RWPE2 (cell line): Measurements from ENCODE around the gene SLC17A9.
A peak's percentile ranks its signal among the peaks of the same experiment; 100 is the strongest.

Source experiments
- ATAC-seq: fragments of 200-7000 bp; cut with Tn5 transposase; 3 replicates; pipeline ENCODE4 v1.9.1; 2021; ENCODE audit warnings: low read depth
- DNase-seq: peaks from one replicate; pipeline ENCODE4 v3.0.0-alpha.2; 2020; ENCODE audit warnings: low spot score
- H3K27ac ChIP-seq: fragments of 450-650 bp; 2 replicates; pipeline ENCODE4 v1.5.1; 2017; ENCODE audit warnings: mild to moderate bottlenecking; ENCODE audit not compliant: poor library complexity, severe bottlenecking
- H3K27me3 ChIP-seq: fragments of 250-450 bp; sonication (Bioruptor Pico); 2 replicates; pipeline ENCODE4 v1.5.1; 2021; ENCODE audit warnings: mild to moderate bottlenecking, moderate library complexity; ENCODE audit not compliant: insufficient read depth, poor library complexity, severe bottlenecking
- H3K36me3 ChIP-seq: fragments of 250-450 bp; sonication (Bioruptor Pico); 2 replicates; pipeline ENCODE4 v1.5.1; 2020; ENCODE audit warnings: low read depth, mild to moderate bottlenecking, moderate library complexity
- H3K4me1 ChIP-seq: fragments of 250-450 bp; sonication (Bioruptor Pico); 2 replicates; pipeline ENCODE4 v1.5.1; 2021; ENCODE audit warnings: mild to moderate bottlenecking, moderate library complexity; ENCODE audit not compliant: insufficient read depth, poor library complexity, severe bottlenecking
- H3K4me3 ChIP-seq: fragments of 250-450 bp; sonication (Bioruptor Pico); 2 replicates; pipeline ENCODE4 v1.5.1; 2021; ENCODE audit warnings: mild to moderate bottlenecking, moderate library complexity; ENCODE audit not compliant: severe bottlenecking
- H3K9me3 ChIP-seq: fragments of 250-450 bp; sonication (Bioruptor Pico); 2 replicates; pipeline ENCODE4 v1.5.1; 2021; ENCODE audit warnings: mild to moderate bottlenecking, moderate library complexity; ENCODE audit not compliant: severe bottlenecking
- TF ChIP-seq, protein P1 (sequence below): fragments of 450-650 bp; IDR thresholded peaks from one replicate; pipeline ENCODE4 v1.5.1; 2017; ENCODE audit warnings: mild to moderate bottlenecking, moderate library complexity; ENCODE audit not compliant: poor library complexity, severe bottlenecking

Gene SLC17A9

DNA sequence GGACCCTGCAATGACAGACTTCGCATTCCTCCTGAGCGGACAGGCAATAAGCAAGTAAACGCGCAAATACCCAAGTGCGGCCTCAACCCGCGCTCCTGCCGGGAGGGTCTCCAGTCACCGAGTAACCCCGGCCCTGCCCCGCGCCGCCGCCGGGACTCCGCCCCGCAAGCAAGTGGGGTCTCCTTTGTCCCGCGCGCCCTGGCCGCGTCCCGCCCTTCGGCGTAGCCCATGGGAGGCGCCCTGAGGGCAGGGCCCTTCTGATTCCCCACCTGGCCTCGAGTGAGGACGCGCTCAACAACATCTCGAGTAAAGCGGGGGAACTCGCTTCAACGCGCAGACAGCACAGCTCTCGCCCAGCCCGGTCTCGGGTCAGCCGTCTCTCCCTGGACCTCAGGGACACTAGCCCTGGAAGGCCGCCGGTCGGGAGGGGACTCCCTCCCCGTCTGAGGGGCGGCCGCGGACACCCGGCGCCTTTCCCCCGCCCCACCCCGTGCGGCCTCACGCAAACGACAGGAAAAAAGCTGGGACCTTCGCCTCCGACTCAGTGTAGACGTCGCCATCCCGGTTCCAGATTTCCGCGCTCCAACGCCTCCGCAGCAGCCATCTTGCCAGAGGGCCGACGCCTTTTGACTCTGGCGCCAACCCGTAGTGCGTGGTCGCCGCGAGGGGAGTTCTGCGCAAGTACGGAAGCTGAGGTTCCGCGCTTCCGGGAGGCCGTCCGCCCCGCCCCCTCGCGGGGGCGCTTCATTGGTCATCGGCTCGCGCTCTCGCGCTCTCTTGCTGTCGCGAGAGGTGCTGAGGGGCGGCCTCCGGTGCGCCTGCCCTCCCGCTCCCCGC, 15.0 kb upstream of the SLC17A9 start:
- no peaks in the 10 kb centered on the region for H3K27me3 ChIP-seq
- peaks cover 64% of the 10 kb centered on the region for H3K36me3 ChIP-seq
- peak overlapping the region; percentile 70 for H3K27ac ChIP-seq
- TF ChIP-seq, protein P1, sequence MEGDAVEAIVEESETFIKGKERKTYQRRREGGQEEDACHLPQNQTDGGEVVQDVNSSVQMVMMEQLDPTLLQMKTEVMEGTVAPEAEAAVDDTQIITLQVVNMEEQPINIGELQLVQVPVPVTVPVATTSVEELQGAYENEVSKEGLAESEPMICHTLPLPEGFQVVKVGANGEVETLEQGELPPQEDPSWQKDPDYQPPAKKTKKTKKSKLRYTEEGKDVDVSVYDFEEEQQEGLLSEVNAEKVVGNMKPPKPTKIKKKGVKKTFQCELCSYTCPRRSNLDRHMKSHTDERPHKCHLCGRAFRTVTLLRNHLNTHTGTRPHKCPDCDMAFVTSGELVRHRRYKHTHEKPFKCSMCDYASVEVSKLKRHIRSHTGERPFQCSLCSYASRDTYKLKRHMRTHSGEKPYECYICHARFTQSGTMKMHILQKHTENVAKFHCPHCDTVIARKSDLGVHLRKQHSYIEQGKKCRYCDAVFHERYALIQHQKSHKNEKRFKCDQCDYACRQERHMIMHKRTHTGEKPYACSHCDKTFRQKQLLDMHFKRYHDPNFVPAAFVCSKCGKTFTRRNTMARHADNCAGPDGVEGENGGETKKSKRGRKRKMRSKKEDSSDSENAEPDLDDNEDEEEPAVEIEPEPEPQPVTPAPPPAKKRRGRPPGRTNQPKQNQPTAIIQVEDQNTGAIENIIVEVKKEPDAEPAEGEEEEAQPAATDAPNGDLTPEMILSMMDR, result no peak
- no peaks in the 10 kb centered on the region for H3K9me3 ChIP-seq
- peak overlapping the region; percentile 85 for H3K4me3 ChIP-seq
- ATAC-seq, result peak; percentile 78
- H3K4me1 ChIP-seq, result peaks cover 18% of the 10 kb centered on the region
- DNase-seq, result peak; percentile 100

DNA sequence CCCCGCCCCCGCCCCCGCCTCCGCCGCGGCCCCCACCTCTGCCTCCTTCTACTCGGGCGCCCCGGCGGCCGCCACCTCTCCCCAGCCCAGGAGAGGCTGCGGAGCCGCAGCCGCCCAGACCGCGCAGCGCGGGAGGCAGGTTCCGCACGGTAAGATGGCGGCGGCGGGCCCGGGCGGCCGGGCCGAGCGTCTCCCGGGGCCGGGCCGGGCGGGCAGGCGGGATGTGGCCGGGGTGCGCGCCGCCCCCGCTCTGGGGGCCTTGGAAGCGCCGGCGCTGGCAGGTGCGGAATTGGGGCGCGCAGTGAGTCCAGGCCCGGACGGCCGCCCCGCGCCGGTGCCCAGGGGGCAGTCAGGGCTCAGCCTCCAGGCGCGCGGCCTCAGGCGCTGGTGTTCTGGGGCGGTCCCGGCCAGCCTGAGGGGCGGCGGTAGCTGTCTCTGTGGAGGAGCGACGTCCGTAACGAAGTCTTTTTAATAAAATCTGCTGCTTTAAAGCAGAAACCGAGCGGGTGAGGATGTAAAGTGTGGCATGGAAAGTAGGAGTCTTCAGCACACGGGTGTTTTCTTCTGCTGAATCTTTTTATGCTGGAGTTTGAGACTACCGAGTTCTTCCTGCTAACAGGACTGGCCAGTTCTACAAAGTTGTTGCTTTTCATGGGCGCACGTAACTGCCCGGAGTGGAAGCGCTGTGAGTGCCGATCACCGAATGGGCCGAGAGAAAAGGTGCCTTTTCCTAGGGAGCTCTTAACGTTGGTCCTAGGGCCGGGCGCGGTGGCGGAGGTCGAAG, 14.2 kb upstream of the SLC17A9 start, which contains the start of gene GID8:
TSS of gene GID8 (plus strand) at position 43 of the 784 bp plus-strand sequence. CDS start 3,356 bp downstream, outside the sequence.
- H3K4me3 ChIP-seq, result peak within 1 kb of the TSS; percentile 85
- peaks cover 64% of the 10 kb centered on the region for H3K36me3 ChIP-seq
- H3K27ac ChIP-seq, result peak within 1 kb of the TSS; percentile 70
- H3K4me1 ChIP-seq, result peaks cover 18% of the 10 kb centered on the region
- ATAC-seq (peak; percentile 55), DNase-seq (peak; percentile 82)
- TF ChIP-seq, protein P1, result no peak
- no peaks in the 10 kb centered on the region for H3K9me3 ChIP-seq
- H3K27me3 ChIP-seq, result no peaks in the 10 kb centered on the region

DNA sequence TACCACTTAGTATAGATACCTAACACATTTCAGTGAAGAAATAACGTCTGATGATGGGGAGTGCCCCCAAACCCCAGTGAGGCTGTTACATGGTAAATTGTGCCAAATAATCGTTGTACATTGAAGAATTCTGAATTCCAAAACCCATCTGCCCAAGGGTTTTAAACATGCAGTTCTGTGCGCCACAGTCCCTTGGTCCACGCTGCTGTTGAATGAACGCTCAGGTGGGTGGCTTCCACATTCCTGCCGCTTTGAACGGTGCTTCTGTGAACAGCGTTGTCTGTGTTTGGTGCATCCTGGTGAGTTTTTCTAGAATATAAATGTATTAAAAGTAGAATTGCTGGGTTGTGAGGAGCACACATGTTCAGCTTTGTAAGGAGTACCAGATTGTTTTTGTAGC, 11.6 kb upstream of the SLC17A9 start:
- H3K4me3 ChIP-seq, result no peak overlapping the region
- peaks cover 62% of the 10 kb centered on the region for H3K36me3 ChIP-seq
- no peak overlapping the region for H3K27ac ChIP-seq
- DNase-seq, result peak; percentile 58
- H3K4me1 ChIP-seq, result peaks cover 16% of the 10 kb centered on the region
- no peaks in the 10 kb centered on the region for H3K27me3 ChIP-seq
- TF ChIP-seq, protein P1, result no peak
- no peaks in the 10 kb centered on the region for H3K9me3 ChIP-seq
- no peak for ATAC-seq

DNA sequence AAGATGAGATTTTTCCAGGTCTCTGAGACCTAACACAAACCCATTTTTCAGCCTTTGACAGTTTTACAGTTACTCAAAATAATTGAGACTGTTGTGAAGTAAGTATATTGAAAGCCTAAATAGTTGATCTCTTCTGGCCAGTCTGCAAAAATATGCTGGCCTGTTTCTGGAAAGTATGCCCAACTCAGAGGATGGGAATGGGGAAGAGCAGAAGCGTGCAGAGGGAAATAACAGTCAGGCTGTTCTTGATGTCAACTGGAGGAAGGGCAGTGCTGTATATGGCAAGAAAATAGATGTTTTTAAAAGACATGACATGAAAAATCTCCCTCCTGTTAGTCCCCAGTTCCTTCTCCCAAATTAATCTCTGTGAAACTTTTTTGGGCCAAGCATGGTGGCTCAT, 10.7 kb upstream of the SLC17A9 start:
- Histone ChIP-seq H3K36me3 (peaks cover 63% of the 10 kb centered on the region), H3K27ac (no peak overlapping the region), H3K9me3 (no peaks in the 10 kb centered on the region), H3K4me3 (no peak overlapping the region), H3K4me1 (peaks cover 8% of the 10 kb centered on the region), H3K27me3 (no peaks in the 10 kb centered on the region)
- TF ChIP-seq, protein P1, result no peak
- no peak for DNase-seq
- ATAC-seq, result no peak
